NCI-H748 treated with DMSO at 0.1 percent for 48 hours (cell line): ENCODE data around the gene ANLN.
A peak's percentile ranks its signal among the peaks of the same experiment; 100 is the strongest.
"Not testable (repeated sequence)": the region's sequence is repeated elsewhere in the genome, so short reads cannot be mapped to it uniquely, and the experiment has no call there.

Source experiments
- DNase-seq: peaks from one replicate; lab custom pipeline; 2025; lab: John Stamatoyannopoulos, UW

The ANLN gene

GRCh38 chr7:36389371-36390198 lies at the start of gene ANLN:
Gene ANLN (plus strand): TSS chr7:36389862. CDS start chr7:36390027, 165 bp downstream.
- DNase-seq: peak; percentile 77

GRCh38 chr7:36343548-36343947 lies 46.1 kb upstream of the ANLN start:
- DNase-seq: no peak

- DNase-seq: no peak
These were observed 45.0 kb upstream of the ANLN start for GRCh38 chr7:36344622-36345021.

DNA sequence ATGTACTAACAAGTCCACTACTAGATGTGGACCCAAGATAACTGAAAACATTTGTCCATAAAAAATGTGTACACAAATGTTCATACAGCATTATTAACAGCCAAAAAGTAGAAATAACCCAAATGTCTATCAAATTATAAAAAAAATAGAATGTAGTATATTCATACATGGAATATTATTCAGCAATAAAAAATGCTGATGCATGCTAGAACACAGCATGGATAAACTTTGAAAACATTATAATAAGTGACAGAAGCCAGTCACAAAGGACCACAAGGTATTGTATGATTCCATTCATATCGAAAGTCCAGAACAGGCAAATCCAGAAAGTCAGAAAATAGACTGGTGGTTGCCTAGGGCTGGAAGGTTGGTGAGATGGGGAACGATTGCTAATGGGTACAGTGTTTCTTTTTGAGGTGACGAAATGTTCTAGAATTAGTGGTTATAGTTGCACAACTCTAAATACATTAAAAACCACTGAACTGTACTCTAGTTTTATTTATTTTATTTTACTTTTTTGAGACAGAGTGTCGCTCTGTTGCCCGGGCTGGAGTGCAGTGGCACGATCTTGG lies 43.3 kb upstream of the ANLN start:
- no peak for DNase-seq

- DNase-seq: no peak
These were observed 41.4 kb upstream of the ANLN start for GRCh38 chr7:36348256-36348655.

GRCh38 chr7:36348771-36349170 lies 40.9 kb upstream of the ANLN start:
- no peak for DNase-seq

DNA sequence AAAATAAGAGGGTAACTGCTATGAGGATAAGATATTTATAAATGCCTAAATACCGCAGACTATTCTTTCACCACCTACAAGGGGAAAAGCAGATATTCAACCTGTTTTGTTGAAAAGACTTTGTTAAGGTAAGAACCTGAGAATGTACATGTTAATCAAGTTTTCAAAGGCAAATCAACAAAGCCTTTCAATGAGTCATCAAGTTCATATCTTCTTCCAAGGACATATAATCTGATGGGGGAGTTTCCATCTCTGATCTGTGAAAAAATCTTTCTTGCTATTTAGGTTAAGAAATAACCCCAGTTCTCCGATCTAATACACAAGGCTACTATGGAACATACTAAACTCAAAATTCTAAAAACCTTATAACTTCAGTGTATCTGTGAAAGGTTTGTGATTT lies 40.0 kb upstream of the ANLN start:
- DNase-seq: no peak

GRCh38 chr7:36355490-36355889 lies 34.2 kb upstream of the ANLN start:
- DNase-seq: no peak

DNA sequence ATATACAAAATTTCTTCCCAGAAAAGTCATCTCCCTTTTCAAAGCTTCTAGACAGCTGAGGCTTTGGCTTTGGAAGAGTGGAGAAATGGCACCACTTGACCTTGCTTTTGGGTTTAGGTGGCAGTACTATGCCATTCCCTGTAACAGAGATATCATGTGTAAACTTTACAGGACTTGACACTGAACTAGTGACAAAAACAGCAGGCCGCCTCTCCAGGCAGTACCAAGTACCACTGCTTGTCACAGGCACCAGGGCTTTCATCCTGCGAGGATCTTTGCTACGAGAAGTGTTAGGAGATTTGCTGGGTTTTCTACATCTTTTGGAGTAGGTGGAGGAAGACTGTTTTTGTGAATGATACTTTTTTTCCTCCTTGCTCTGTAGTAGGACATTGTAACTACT lies 32.6 kb upstream of the ANLN start:
- no peak for DNase-seq

DNA sequence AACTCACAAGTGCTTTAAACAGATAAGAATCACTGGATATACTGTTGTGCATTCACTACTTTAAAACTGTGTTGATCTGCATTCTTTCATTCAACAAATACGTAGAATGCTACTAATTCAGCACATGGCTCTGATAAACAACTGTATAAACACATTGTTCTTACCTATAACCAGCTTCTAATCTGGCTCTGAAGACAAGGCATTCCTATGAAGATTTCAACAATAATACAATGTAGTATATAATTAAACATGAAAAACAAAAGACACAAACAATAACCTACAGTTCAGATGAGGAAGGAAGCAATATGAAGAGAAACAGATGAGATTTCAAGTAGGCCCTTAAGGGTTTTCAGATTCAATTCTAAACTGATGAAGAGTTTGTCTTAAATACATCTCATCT lies 31.1 kb upstream of the ANLN start:
- DNase-seq: no peak

- no peak for DNase-seq
These were observed 29.4 kb upstream of the ANLN start for GRCh38 chr7:36360244-36360643.

GRCh38 chr7:36361227-36361626 lies 28.4 kb upstream of the ANLN start:
- no peak for DNase-seq

GRCh38 chr7:36363515-36363914 lies 26.1 kb upstream of the ANLN start:
- DNase-seq: no peak

DNA sequence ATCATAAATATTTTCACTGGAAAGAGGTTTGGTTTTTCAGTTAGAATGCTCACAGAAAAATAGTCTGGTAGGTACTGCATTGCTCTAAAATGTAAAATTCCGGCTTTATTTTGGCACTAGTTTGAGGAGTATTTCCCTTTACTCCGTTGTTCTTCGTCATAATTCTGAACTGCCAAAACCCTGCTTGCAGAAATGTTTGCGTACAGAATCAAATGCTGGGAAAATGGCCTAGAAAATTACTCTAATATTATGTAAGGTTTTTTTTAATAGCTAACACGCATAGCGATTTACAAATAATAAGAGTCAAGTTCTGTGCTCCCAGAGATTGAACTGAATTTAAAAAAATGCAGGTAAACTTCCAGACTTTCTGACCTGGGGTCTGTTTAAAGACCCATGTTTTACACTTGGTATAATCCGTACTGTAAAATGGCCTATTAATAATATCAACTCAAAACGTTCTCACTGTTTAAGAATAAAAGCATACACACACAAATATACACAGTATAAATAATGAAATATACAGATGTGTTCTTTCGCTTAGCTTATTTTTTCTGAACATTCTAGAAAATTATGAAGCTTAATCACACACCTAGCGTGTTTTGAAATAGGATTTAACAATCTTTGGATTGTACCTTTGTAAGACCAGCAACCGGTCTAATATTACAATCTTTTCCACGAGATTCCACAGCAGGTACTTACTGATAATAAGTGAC lies 23.5 kb upstream of the ANLN start:
- no peak for DNase-seq

DNA sequence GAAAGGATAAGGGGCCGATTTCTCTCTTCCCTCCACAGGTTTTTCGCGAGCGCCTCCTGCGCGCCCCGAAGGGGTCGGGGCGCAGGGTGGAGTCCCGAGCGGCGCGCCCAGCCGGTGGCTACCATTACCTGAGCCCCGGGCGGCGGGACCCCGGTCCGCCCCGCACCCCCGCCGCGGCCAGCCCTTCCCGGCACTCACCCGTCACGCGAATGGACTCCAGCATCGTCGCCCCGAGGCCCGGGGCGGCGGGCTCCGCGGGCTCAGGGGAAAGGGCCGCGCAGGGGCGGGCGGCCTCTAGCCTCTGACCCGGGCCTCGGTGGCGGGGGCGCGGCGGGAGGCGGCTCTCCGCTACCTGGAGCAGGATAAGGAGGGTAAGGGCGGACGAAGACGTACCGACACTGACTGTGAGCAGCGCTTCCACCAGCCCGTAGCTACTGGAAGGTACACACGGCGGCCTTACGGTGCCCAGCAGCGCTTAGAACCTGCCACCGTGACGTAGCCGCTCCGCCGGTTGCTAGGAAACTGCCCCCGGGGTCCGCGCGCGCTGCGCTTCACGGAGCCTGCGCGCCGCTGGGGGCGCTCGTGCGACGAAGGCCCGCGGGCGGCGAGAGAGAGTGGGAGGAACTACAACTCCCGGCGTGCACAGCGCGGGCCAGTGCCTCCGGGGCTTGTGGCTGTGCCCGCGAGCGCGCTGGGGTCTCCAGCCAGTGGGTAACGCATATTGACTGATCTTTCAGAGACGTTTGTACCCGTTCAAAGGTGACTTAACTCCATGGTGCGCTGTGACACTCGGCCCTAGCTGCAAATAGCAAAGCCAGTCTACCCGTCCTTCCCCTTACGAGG lies 22.7 kb upstream of the ANLN start:
- DNase-seq: peak; percentile 85

DNA sequence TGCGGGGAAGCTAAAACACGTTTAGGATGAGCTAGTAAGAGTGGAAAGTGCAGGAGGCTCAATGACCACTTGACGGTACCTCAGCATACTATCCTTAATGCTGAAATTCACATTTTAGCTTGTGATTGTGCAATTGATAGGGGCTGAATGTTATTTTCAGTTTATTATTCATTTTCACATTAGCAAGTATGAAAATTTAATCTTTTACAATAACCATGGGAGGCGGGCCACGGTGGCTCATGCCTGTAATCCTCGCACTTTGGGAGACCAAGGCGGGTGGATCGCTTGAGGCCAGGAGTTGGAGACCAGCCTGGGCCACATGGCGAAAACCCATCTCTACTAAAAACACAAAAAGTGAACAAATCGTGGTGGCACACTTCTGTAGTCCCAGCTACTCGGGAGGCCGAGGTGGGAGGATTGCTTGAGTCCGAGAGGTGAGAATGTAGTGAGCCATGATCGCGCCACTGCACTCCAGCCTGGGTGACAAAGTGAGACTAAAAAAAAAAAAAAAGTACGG lies 22.0 kb upstream of the ANLN start:
- DNase-seq: no peak

DNA sequence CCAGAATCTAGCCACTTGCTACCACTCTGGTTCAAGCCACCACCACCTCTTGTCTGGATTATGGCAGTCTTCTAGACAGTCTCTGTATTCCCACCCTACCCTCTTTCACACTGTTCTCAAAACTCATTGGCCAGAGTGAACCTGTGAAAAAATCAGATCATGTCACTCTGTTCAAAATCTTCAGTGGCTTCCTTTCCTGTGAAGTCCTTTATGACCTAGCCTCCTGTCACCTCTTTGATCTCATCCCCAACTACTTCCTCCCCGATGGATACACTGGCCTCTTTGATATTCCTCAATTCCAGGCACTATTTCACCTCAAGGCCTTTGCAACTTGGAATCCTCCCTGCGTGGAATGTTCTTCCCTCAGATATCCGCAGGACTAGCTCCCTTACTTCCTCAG lies 21.2 kb upstream of the ANLN start:
- DNase-seq: no peak

GRCh38 chr7:36369171-36369570 lies 20.5 kb upstream of the ANLN start:
- DNase-seq: no peak

- DNase-seq: no peak
These were observed 19.6 kb upstream of the ANLN start for GRCh38 chr7:36370046-36370445.

DNA sequence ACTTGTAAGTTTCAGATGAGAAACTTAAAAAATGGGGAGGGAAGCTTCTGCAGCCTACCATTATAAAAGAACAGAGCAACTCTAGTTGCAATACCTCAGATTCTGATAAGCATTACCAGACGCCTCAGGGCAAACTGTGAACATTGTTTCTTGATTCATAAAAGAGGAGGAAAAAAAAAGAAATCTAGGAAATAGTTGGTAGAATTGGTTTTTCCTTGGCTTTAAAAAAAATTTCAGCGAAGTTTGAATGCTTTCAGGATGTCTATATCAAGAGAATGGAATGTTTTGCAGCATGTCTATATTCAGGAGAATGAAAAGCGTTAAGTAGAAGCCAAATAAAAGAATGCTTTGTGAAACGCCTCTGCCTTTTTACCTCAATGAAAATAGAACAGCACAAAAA lies 17.5 kb upstream of the ANLN start:
- DNase-seq: no peak

DNA sequence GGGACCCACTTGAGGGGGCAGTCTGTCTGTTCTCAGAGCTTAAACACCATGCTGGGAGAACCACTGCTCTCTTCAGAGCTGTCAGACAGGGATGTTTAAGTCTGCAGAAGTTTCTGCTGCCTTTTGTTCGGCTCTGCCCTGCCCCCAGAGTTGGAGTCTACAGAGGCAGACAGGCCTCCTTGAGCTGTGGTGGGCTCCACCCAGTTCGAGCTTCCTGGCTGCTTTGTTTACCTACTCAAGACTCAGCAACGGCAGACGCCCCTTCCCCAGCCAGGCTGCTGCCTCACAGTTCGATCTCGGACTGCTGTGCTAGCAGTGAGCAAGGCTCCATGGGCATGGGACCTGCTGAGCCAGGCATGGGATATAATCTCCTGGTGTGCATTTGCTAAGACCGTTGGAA lies 11.1 kb upstream of the ANLN start:
- not testable (repeated sequence) for DNase-seq
